B cell (primary cell): Measurements from ENCODE around the gene MS4A18. TPM values are rescaled to one million over a fixed set of nuclear protein-coding genes. Genes with fewer than 3 reads are reported as not detected.

Experiments used
- ATAC-seq: fragments of 200-7000 bp; cut with Tn5 transposase; one replicate; pipeline ENCODE4 v1.10.0; 2021; ENCODE audit warnings: low read depth, mild to moderate bottlenecking, moderate number of reproducible peaks, moderate library complexity
- CTCF ChIA-PET: fragments of 350-600 bp; sonication (Branson Sonifier 250); formaldehyde crosslinking; loops from one replicate; lab custom pipeline; 2021; ENCODE audit warnings: antibody characterized with exemption, inconsistent platforms; lab: Charles Lee
- POLR2A ChIA-PET: fragments of 350-600 bp; sonication (Branson Sonifier 250); formaldehyde crosslinking; loops from one replicate; lab custom pipeline; 2021; ENCODE audit warnings: antibody characterized with exemption; lab: Charles Lee
- DNase-seq: peaks from one replicate; pipeline ENCODE4 v3.0.0; 2013
- H2AFZ ChIP-seq: 2 replicates; pipeline ENCODE4 v1.6.1; 2012; ENCODE audit warnings: mild to moderate bottlenecking, low read depth, low read length; ENCODE audit not compliant: insufficient read depth, poor library complexity, severe bottlenecking
- H3K27ac ChIP-seq, 2 donors: 1 replicate in 1 of 2; 2 replicates in 1 of 2; pipeline ENCODE4 v1.5.1; 2012 to 2013; ENCODE audit warnings: low read length in 2 of 2, mild to moderate bottlenecking in 2 of 2, moderate library complexity in 1 of 2
- H3K27me3 ChIP-seq, 4 experiments: fragments of 200-600 bp in 1 of 4; sonication (generic) in 1 of 4; replicated peaks in 1 of 4; 1 replicate in 2 of 4; 2 replicates in 2 of 4; pipeline versions ENCODE4 v1.6.1 to v1.7.0; 2013 to 2016; ENCODE audit warnings: low read length in 3 of 4, mild to moderate bottlenecking in 2 of 4, mixed read lengths in 1 of 4, moderate library complexity in 1 of 4; ENCODE audit not compliant: insufficient read depth in 4 of 4, control insufficient read depth in 3 of 4; ENCODE audit errors: control extremely low read depth in 1 of 4
- H3K36me3 ChIP-seq, 2 experiments: replicated peaks in 1 of 2; 1 replicate in 1 of 2; 2 replicates in 1 of 2; pipeline versions ENCODE4 v1.6.1 to v1.7.1; 2013; ENCODE audit warnings: low read length in 1 of 2; ENCODE audit not compliant: insufficient read depth in 2 of 2, control insufficient read depth in 1 of 2; ENCODE audit errors: control extremely low read depth in 1 of 2, extremely low read depth in 1 of 2
- H3K4me1 ChIP-seq, 2 donors: fragments of 200-600 bp in 1 of 2; sonication (generic) in 1 of 2; 1 replicate in 1 of 2; 2 replicates in 1 of 2; pipeline versions ENCODE4 v1.5.1 to v1.6.1; 2013 to 2017; ENCODE audit warnings: low read length in 2 of 2; ENCODE audit not compliant: control insufficient read depth in 2 of 2, insufficient read depth in 2 of 2
- H3K4me2 ChIP-seq: replicated peaks from 2 replicates; pipeline ENCODE3; 2012; ENCODE audit warnings: mild to moderate bottlenecking, low read depth, low read length; ENCODE audit not compliant: poor library complexity, severe bottlenecking
- H3K4me3 ChIP-seq, 5 experiments: fragments of 200-600 bp in 1 of 5; sonication (generic) in 1 of 5; 1 replicate in 3 of 5; 2 replicates in 2 of 5; pipeline versions ENCODE4 v1.5.1 to v1.7.0; 2011 to 2016; ENCODE audit warnings: low read length in 4 of 5, mild to moderate bottlenecking in 4 of 5, low read depth in 2 of 5, control low read depth in 1 of 5, moderate library complexity in 1 of 5; ENCODE audit not compliant: insufficient read depth in 1 of 5; ENCODE audit errors: control extremely low read depth in 1 of 5, extremely low read depth in 1 of 5
- H3K79me2 ChIP-seq: fragments of 200-600 bp; sonication (generic); one replicate; pipeline ENCODE4 v1.6.0; 2016; ENCODE audit warnings: low read length; ENCODE audit not compliant: control insufficient read depth, insufficient read depth
- H3K9ac ChIP-seq: fragments of 200-600 bp; sonication (generic); 2 replicates; pipeline ENCODE4 v1.6.1; 2017; ENCODE audit warnings: mild to moderate bottlenecking, low read length, moderate library complexity
- H3K9me3 ChIP-seq, 3 donors: one replicate each; pipeline versions ENCODE4 v1.6.1 to v1.7.1; 2013; ENCODE audit warnings: low read length in 2 of 3; ENCODE audit not compliant: control insufficient read depth in 2 of 3, insufficient read depth in 1 of 3; ENCODE audit errors: control extremely low read depth in 1 of 3
- H4K20me1 ChIP-seq: 2 replicates; pipeline ENCODE4 v1.6.0; 2012; ENCODE audit warnings: mild to moderate bottlenecking, low read length; ENCODE audit not compliant: insufficient read depth, control insufficient read depth, poor library complexity, severe bottlenecking
- H3K27ac Mint-ChIP-seq: one replicate; pipeline ENCODE4 v1.8.0; 2021; ENCODE audit warnings: mixed read lengths
- H3K27me3 Mint-ChIP-seq: one replicate; pipeline ENCODE4 v1.8.0; 2021; ENCODE audit warnings: mixed read lengths
- H3K4me1 Mint-ChIP-seq: one replicate; pipeline ENCODE4 v1.8.0; 2021; ENCODE audit warnings: mixed read lengths
- H3K4me3 Mint-ChIP-seq: one replicate; pipeline ENCODE4 v1.8.0; 2021; ENCODE audit warnings: mixed read lengths
- H3K9me3 Mint-ChIP-seq: one replicate; pipeline ENCODE4 v1.8.0; 2022; ENCODE audit warnings: mixed read lengths; ENCODE audit not compliant: insufficient read depth
- EZH2 ChIP-seq: IDR thresholded peaks from 2 replicates; pipeline ENCODE4 v1.6.1; 2012; ENCODE audit warnings: borderline replicate concordance, low read depth, mild to moderate bottlenecking, moderate library complexity, low read length; ENCODE audit not compliant: insufficient read depth, poor library complexity, severe bottlenecking
- WGBS: methylation state at CpG from one replicate; pipeline ENCODE4 v1.1.5; 2013; ENCODE audit warnings: missing lambda C conversion rate; ENCODE audit not compliant: insufficient coverage; 5-methylcytosine and 5-hydroxymethylcytosine counted together
- intact Hi-C: fragments of 100-400 bp; cut with micrococcal nuclease; formaldehyde crosslinking; loops from one replicate; pipeline ENCODE4 v1.10.0; 2022
- polyA plus RNA-seq: library from polyadenylated mRNA; depleted of rRNA; stranded (reverse); fragments of >200 nt; gene quantifications from 2 replicates; pipeline ENCODE4 v1.2.3, GENCODE V29; 2012
- total RNA-seq, 2 donors: library from RNA; stranded (reverse); fragments of 120-200 nt in 1 of 2; gene quantifications; 1 replicate in 1 of 2; 2 replicates in 1 of 2; pipeline versions ENCODE4 v1.2.3 to v1.2.4, GENCODE V29; 2013 to 2022
- TF ChIP-seq, protein P1 (sequence below): fragments of 200-600 bp; IDR thresholded peaks from one replicate; pipeline ENCODE4 v1.8.0; 2022; ENCODE audit warnings: antibody characterized with exemption, mild to moderate bottlenecking

MS4A18 gene
- total and polyA plus RNA-seq, 2 donors (not counting 1 experiment from before 2014, with no cell fraction given), result not detected

DNA sequence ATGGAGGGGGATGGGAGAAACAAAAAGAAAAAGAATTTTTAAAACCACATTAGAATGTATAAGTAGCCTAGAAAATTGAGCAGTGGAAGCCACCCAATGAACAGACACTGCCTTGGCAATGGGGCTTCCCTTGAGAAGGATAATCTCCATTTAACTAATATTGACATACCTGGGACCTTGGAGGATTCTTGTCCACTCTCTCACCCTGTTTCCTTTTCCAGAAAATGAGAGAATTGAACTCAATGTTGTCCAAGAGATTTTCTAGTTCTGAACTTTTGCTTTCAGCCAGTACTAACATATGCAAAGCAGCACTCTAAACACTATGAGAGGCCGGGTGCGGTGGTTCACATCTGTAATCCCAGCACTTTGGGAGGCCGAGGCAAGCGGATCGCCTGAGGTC lies 24.6 kb upstream of the MS4A18 start:
- Mint-ChIP-seq H3K4me1 (no peaks in the 10 kb centered on the region), H3K27ac (no peak overlapping the region), H3K9me3 (no peaks in the 10 kb centered on the region), H3K27me3 (no peaks in the 10 kb centered on the region), H3K4me3 (no peak overlapping the region)
- H3K27ac ChIP-seq, result no peak overlapping the region
- no peaks in the 10 kb centered on the region for H3K27me3 ChIP-seq
- 86% methylated on average over 2 of the region's 5 CpGs for WGBS
- no peak for ATAC-seq
- no peak overlapping the region for H3K9ac ChIP-seq
- H3K4me2 ChIP-seq, result no peak overlapping the region
- intact Hi-C loops, result no loop called here
- TF ChIP-seq, protein P1, sequence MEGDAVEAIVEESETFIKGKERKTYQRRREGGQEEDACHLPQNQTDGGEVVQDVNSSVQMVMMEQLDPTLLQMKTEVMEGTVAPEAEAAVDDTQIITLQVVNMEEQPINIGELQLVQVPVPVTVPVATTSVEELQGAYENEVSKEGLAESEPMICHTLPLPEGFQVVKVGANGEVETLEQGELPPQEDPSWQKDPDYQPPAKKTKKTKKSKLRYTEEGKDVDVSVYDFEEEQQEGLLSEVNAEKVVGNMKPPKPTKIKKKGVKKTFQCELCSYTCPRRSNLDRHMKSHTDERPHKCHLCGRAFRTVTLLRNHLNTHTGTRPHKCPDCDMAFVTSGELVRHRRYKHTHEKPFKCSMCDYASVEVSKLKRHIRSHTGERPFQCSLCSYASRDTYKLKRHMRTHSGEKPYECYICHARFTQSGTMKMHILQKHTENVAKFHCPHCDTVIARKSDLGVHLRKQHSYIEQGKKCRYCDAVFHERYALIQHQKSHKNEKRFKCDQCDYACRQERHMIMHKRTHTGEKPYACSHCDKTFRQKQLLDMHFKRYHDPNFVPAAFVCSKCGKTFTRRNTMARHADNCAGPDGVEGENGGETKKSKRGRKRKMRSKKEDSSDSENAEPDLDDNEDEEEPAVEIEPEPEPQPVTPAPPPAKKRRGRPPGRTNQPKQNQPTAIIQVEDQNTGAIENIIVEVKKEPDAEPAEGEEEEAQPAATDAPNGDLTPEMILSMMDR, result no peak
- TF ChIP-seq EZH2, result no peak
- no peaks in the 10 kb centered on the region for H3K9me3 ChIP-seq
- no peaks in the 10 kb centered on the region for H3K4me1 ChIP-seq
- CTCF ChIA-PET, result interaction anchor here (0.7 to 1.2 kb wide), 2 partner anchors 9 to 173 kb away, joined by 3 read pairs; no protein-coding TSS in a partner anchor
- DNase-seq, result no peak
- H4K20me1 ChIP-seq, result no peaks in the 10 kb centered on the region
- H2AFZ ChIP-seq, result no peak overlapping the region
- H3K4me3 ChIP-seq, result no peak overlapping the region
- no peaks in the 10 kb centered on the region for H3K36me3 ChIP-seq
- POLR2A ChIA-PET, result no interaction called here
- H3K79me2 ChIP-seq, result no peaks in the 10 kb centered on the region

DNA sequence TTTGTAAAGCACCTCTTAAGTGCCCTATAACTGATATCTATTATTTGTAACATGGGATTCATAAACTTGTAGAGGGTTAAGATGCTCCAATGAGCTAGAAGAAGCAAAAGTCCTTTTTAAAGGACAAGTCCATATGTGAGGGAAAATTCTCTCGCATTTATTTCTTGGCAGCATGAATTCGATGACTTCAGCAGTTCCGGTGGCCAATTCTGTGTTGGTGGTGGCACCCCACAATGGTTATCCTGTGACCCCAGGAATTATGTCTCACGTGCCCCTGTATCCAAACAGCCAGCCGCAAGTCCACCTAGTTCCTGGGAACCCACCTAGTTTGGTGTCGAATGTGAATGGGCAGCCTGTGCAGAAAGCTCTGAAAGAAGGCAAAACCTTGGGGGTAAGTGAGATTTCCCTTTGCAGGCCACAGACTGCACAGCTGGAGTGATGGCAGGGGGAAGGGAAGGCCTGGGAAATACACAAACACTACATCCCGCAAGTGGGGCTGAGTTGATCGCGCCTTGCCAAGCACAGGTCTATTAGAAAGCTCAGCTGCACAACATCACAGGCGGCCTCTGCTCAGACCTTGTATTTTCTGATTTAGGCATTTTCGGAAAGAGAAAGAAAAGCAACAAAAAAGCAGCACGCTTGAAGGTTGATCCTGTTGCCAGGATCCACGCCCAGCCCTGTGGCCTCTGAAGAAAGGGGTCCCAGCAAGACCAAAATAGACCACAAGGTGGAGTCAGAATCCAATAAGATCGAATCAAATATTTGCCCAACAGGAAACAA lies 23.6 kb upstream of the MS4A18 start:
- Histone ChIP-seq H3K27me3 (no peaks in the 10 kb centered on the region), H3K4me1 (no peaks in the 10 kb centered on the region), H3K27ac (no peak overlapping the region), H3K36me3 (no peaks in the 10 kb centered on the region), H3K79me2 (no peaks in the 10 kb centered on the region), H2AFZ (no peak overlapping the region), H3K9ac (no peak overlapping the region), H3K9me3 (no peaks in the 10 kb centered on the region), H3K4me3 (no peak overlapping the region), H4K20me1 (no peaks in the 10 kb centered on the region), H3K4me2 (no peak overlapping the region)
- no peak overlapping the region for H3K4me3 Mint-ChIP-seq
- ChIA-PET CTCF (interaction anchor here (0.7 to 1.2 kb wide), 8 partner anchors 8 to 338 kb away, joined by 3 to 4 read pairs (median 3); partner anchors contain the start of gene MS4A15), POLR2A (no interaction called here)
- ATAC-seq (no peak), DNase-seq (no peak)
- H3K27me3 Mint-ChIP-seq, result peaks cover 4% of the 10 kb centered on the region
- H3K4me1 Mint-ChIP-seq, result no peaks in the 10 kb centered on the region
- H3K27ac Mint-ChIP-seq, result no peak overlapping the region
- H3K9me3 Mint-ChIP-seq, result no peaks in the 10 kb centered on the region
- 84% methylated on average over 14 of the region's 14 CpGs for WGBS
- TF ChIP-seq EZH2, result no peak
- TF ChIP-seq, protein P1, result no peak
- intact Hi-C loops, result no loop called here
